Activated T-helper 2 cell treated with anti-CD3 and anti-CD28 coated beads, Interferon-gamma antibody, Interleukin-2, Interleukin-4, amounts not matched to agents 10 μg/mL and 5 μg/mL and 100 μg/mL, durations not matched to agents 14 hours and 24 hours and 36 hours (primary cell): ENCODE data around the gene KRTAP4-9. TPM values are rescaled to one million over a fixed set of nuclear protein-coding genes. Genes with fewer than 3 reads are reported as not detected.
"Not testable (repeated sequence)": the region's sequence is repeated elsewhere in the genome, so short reads cannot be mapped to it uniquely, and the experiment has no call there.

Experiments used
- DNase-seq: peaks from one replicate; pipeline ENCODE4 v3.0.0; 2021; ENCODE audit warnings: low spot score
- H3K27ac Mint-ChIP-seq: one replicate; pipeline ENCODE4 v1.8.0; 2021; ENCODE audit warnings: mixed read lengths
- H3K27me3 Mint-ChIP-seq: one replicate; pipeline ENCODE4 v1.8.0; 2021; ENCODE audit warnings: low read depth, mixed read lengths
- H3K36me3 Mint-ChIP-seq: one replicate; pipeline ENCODE4 v1.8.0; 2021; ENCODE audit warnings: low read depth, mixed read lengths
- H3K4me1 Mint-ChIP-seq: one replicate; pipeline ENCODE4 v1.8.0; 2021; ENCODE audit warnings: low read depth, mixed read lengths
- H3K4me3 Mint-ChIP-seq: one replicate; pipeline ENCODE4 v1.8.0; 2021; ENCODE audit warnings: low read depth, mild to moderate bottlenecking, moderate library complexity, mixed read lengths
- H3K9me3 Mint-ChIP-seq: one replicate; pipeline ENCODE4 v1.8.0; 2021; ENCODE audit warnings: mixed read lengths
- intact Hi-C: fragments of 100-400 bp; cut with micrococcal nuclease; formaldehyde crosslinking; loops from one replicate; pipeline ENCODE4 v1.15.1; 2023
- total RNA-seq: library from RNA; stranded (reverse); gene quantifications from 2 replicates; pipeline ENCODE4 v1.2.3, GENCODE V29; 2022

KRTAP4-9 gene
- total RNA-seq, 1 donor from 2014 or later, result not detected

GRCh38 chr17:41103896-41104295 lies 1.3 kb upstream of the KRTAP4-9 start:
- Mint-ChIP-seq H3K4me1 (no peaks in the 10 kb centered on the region), H3K36me3 (no peaks in the 10 kb centered on the region), H3K27me3 (peaks cover 12% of the 10 kb centered on the region), H3K27ac (no peak overlapping the region), H3K9me3 (no peaks in the 10 kb centered on the region), H3K4me3 (no peak overlapping the region)
- DNase-seq, result no peak
- intact Hi-C loops, result no loop called here

GRCh38 chr17:41104386-41105038 lies 677 bp upstream of the KRTAP4-9 start:
- intact Hi-C loops, H3K4me3 Mint-ChIP-seq, H3K4me1 Mint-ChIP-seq, H3K36me3 Mint-ChIP-seq, DNase-seq, H3K27ac Mint-ChIP-seq, H3K9me3 Mint-ChIP-seq: not testable (repeated sequence)
- H3K27me3 Mint-ChIP-seq, result peaks cover 13% of the 10 kb centered on the region

- DNase-seq, result no peak
- intact Hi-C loops, result no loop called here
- H3K27me3 Mint-ChIP-seq, result peaks cover 9% of the 10 kb centered on the region
- no peak overlapping the region for H3K27ac Mint-ChIP-seq
- H3K4me3 Mint-ChIP-seq, result no peak overlapping the region
- no peaks in the 10 kb centered on the region for H3K4me1 Mint-ChIP-seq
- no peaks in the 10 kb centered on the region for H3K36me3 Mint-ChIP-seq
- H3K9me3 Mint-ChIP-seq, result peaks cover 6% of the 10 kb centered on the region
These were observed 2.8 kb downstream of the KRTAP4-9 start for GRCh38 chr17:41107941-41108450.

- H3K27ac Mint-ChIP-seq, DNase-seq, H3K27me3 Mint-ChIP-seq, H3K4me1 Mint-ChIP-seq, intact Hi-C loops, H3K9me3 Mint-ChIP-seq, H3K36me3 Mint-ChIP-seq, H3K4me3 Mint-ChIP-seq: not testable (repeated sequence)
These were observed 3.7 kb downstream of the KRTAP4-9 start for GRCh38 chr17:41108728-41109386.

- Mint-ChIP-seq H3K9me3 (peaks cover 6% of the 10 kb centered on the region), H3K27me3 (peaks cover 5% of the 10 kb centered on the region), H3K27ac (no peak overlapping the region), H3K36me3 (no peaks in the 10 kb centered on the region), H3K4me1 (no peaks in the 10 kb centered on the region), H3K4me3 (no peak overlapping the region)
- no peak for DNase-seq
- intact Hi-C loops, result no loop called here
These were observed 6.1 kb downstream of the KRTAP4-9 start for GRCh38 chr17:41111151-41111885.

GRCh38 chr17:41116297-41116696 lies 11.1 kb downstream of the KRTAP4-9 start:
- H3K27ac Mint-ChIP-seq, result no peak overlapping the region
- H3K27me3 Mint-ChIP-seq, result peaks cover 1% of the 10 kb centered on the region
- DNase-seq, result no peak
- no peaks in the 10 kb centered on the region for H3K36me3 Mint-ChIP-seq
- H3K4me1 Mint-ChIP-seq, result peaks cover 3% of the 10 kb centered on the region
- intact Hi-C loops, result no loop called here
- H3K4me3 Mint-ChIP-seq, result no peak overlapping the region
- H3K9me3 Mint-ChIP-seq, result peaks cover 2% of the 10 kb centered on the region

- H3K4me1 Mint-ChIP-seq, H3K4me3 Mint-ChIP-seq, intact Hi-C loops, DNase-seq, H3K36me3 Mint-ChIP-seq, H3K27ac Mint-ChIP-seq, H3K9me3 Mint-ChIP-seq, H3K27me3 Mint-ChIP-seq: not testable (repeated sequence)
These were observed 12.7 kb downstream of the KRTAP4-9 start, which contains the start of gene KRTAP4-11 for GRCh38 chr17:41117846-41118386. Gene KRTAP4-11 (minus strand): TSS chr17:41118373. CDS start chr17:41118315, 58 bp downstream.

GRCh38 chr17:41118721-41119120 lies 13.5 kb downstream of the KRTAP4-9 start:
- Mint-ChIP-seq H3K4me1 (peaks cover 3% of the 10 kb centered on the region), H3K27ac (no peak overlapping the region), H3K9me3 (no peaks in the 10 kb centered on the region), H3K36me3 (no peaks in the 10 kb centered on the region), H3K27me3 (peaks cover 7% of the 10 kb centered on the region), H3K4me3 (no peak overlapping the region)
- DNase-seq, result no peak
- intact Hi-C loops, result no loop called here

GRCh38 chr17:41119696-41120690 lies 14.8 kb downstream of the KRTAP4-9 start:
- H3K27me3 Mint-ChIP-seq, result peaks cover 11% of the 10 kb centered on the region
- intact Hi-C loops, DNase-seq, H3K4me1 Mint-ChIP-seq, H3K27ac Mint-ChIP-seq, H3K4me3 Mint-ChIP-seq, H3K36me3 Mint-ChIP-seq, H3K9me3 Mint-ChIP-seq: not testable (repeated sequence)

GRCh38 chr17:41121742-41122141 lies 16.6 kb downstream of the KRTAP4-9 start:
- peaks cover 3% of the 10 kb centered on the region for H3K4me1 Mint-ChIP-seq
- peaks cover 14% of the 10 kb centered on the region for H3K27me3 Mint-ChIP-seq
- DNase-seq, result no peak
- no peak overlapping the region for H3K4me3 Mint-ChIP-seq
- no peaks in the 10 kb centered on the region for H3K9me3 Mint-ChIP-seq
- intact Hi-C loops, result no loop called here
- H3K27ac Mint-ChIP-seq, result no peak overlapping the region
- no peaks in the 10 kb centered on the region for H3K36me3 Mint-ChIP-seq

GRCh38 chr17:41123292-41123990 lies 18.3 kb downstream of the KRTAP4-9 start:
- H3K27me3 Mint-ChIP-seq, result peaks cover 14% of the 10 kb centered on the region
- DNase-seq, H3K9me3 Mint-ChIP-seq, H3K27ac Mint-ChIP-seq, H3K4me3 Mint-ChIP-seq, H3K36me3 Mint-ChIP-seq, H3K4me1 Mint-ChIP-seq, intact Hi-C loops: not testable (repeated sequence)
